Thoracic aorta (tissue), 2 donors: Measurements from ENCODE around the gene CDHR1. TPM values are rescaled to one million over a fixed set of nuclear protein-coding genes. Genes with fewer than 3 reads are reported as not detected.

Experiments used
- ATAC-seq: fragments of 150-250 bp; one replicate; pipeline ENCODE4 v1.8.0; 2017; ENCODE audit warnings: low read depth; ENCODE audit not compliant: insufficient number of reproducible peaks, low FRiP score
- DNase-seq: peaks from one replicate; pipeline ENCODE4 v3.0.0-alpha.2; 2020; ENCODE audit warnings: low spot score
- H3K27ac ChIP-seq, 2 donors: fragments of 200-600 bp; sonication (generic); 1 replicate in 1 of 2; 2 replicates in 1 of 2; pipeline ENCODE4 v1.5.1; 2016; ENCODE audit warnings: mild to moderate bottlenecking in 2 of 2, moderate library complexity in 2 of 2
- H3K27me3 ChIP-seq: fragments of 200-600 bp; sonication (generic); replicated peaks from 2 replicates; pipeline ENCODE4 v1.6.0; 2016; ENCODE audit warnings: mild to moderate bottlenecking; ENCODE audit not compliant: insufficient read depth
- H3K36me3 ChIP-seq: fragments of 200-600 bp; sonication (generic); one replicate; pipeline ENCODE4 v1.5.1; 2016
- H3K4me1 ChIP-seq, 2 donors: fragments of 200-600 bp; sonication (generic); 1 replicate in 1 of 2; 2 replicates in 1 of 2; pipeline versions ENCODE4 v1.5.1 to v1.6.0; 2016; ENCODE audit warnings: low read depth in 2 of 2, mild to moderate bottlenecking in 1 of 2; ENCODE audit not compliant: control insufficient read depth in 1 of 2
- H3K4me3 ChIP-seq: fragments of 200-600 bp; sonication (generic); 2 replicates; pipeline ENCODE4 v1.5.1; 2016; ENCODE audit warnings: mild to moderate bottlenecking
- H3K9me3 ChIP-seq: fragments of 200-600 bp; sonication (generic); 2 replicates; pipeline ENCODE4 v1.5.1; 2016
- total RNA-seq, 2 donors: library from RNA; depleted of rRNA; stranded (reverse); fragments of >200 nt; gene quantifications; one replicate each; pipeline versions ENCODE4 v1.1.0 to v1.2.3, GENCODE V29; 2016
- TF ChIP-seq, protein P1 (sequence below): fragments of 200-600 bp; sonication (generic); IDR thresholded peaks from one replicate; pipeline ENCODE4 v1.5.1; 2019; ENCODE audit warnings: antibody characterized with exemption

Gene CDHR1
- total RNA-seq, 2 donors from 2014 or later = 0.14 TPM; not detected in 1

- Histone ChIP-seq H3K4me3 (no peak overlapping the region), H3K4me1 (no peaks in the 10 kb centered on the region), H3K36me3 (no peaks in the 10 kb centered on the region), H3K9me3 (no peaks in the 10 kb centered on the region), H3K27me3 (no peaks in the 10 kb centered on the region), H3K27ac (no peak overlapping the region)
- no peak for ATAC-seq
- DNase-seq = no peak
- TF ChIP-seq, protein P1, sequence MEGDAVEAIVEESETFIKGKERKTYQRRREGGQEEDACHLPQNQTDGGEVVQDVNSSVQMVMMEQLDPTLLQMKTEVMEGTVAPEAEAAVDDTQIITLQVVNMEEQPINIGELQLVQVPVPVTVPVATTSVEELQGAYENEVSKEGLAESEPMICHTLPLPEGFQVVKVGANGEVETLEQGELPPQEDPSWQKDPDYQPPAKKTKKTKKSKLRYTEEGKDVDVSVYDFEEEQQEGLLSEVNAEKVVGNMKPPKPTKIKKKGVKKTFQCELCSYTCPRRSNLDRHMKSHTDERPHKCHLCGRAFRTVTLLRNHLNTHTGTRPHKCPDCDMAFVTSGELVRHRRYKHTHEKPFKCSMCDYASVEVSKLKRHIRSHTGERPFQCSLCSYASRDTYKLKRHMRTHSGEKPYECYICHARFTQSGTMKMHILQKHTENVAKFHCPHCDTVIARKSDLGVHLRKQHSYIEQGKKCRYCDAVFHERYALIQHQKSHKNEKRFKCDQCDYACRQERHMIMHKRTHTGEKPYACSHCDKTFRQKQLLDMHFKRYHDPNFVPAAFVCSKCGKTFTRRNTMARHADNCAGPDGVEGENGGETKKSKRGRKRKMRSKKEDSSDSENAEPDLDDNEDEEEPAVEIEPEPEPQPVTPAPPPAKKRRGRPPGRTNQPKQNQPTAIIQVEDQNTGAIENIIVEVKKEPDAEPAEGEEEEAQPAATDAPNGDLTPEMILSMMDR = no peak
These were observed 53.2 kb downstream of the CDHR1 start for GRCh38 chr10:84247496-84247895.

GRCh38 chr10:84248794-84249193 lies 54.5 kb downstream of the CDHR1 start:
- DNase-seq = no peak
- Histone ChIP-seq H3K9me3 (no peaks in the 10 kb centered on the region), H3K4me1 (no peaks in the 10 kb centered on the region), H3K27me3 (no peaks in the 10 kb centered on the region), H3K36me3 (no peaks in the 10 kb centered on the region), H3K27ac (no peak overlapping the region), H3K4me3 (no peak overlapping the region)
- TF ChIP-seq, protein P1 = no peak
- no peak for ATAC-seq

DNA sequence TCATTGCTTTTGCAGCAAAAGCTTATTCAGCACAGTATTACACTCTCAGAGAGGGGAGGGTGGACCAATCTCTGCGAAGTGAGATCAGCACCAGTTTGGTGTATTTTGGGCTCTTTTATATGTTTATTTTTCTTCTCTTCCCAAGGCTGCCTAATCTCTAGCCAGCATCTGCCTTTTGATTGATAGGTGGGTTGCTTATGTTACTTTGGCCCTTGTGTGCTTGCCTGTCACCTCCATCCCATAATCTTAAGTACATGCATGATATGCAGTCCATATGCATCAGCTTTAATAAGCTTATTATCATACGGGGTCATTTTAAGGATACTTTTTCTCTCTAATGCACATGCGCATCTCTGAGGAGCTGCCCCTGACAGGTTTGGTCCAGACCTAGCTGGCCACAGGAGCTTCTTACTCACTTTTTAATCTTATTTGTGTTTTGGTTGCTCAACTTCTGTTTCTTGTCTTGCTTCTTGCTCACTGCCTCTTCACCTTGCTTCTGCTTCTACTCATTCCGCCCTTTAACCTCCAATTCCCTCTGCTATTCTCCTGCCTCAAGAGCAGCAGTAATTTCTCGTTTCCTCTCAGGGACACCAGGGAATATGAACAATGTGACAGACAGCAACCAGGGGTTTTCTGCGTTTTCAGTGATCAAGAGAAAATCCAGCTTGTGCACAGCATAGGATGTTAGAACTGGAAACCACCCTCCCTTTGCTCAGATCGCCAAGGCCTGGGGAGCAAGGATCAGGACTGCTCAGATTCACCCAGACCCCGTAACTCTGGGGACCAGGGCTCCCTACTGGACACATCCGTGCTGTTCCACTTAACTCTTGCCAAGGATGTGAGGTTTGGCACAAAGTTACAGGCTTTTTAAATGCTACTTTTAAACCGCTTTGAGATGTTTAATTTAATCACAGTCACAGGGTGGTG lies 60.5 kb downstream of the CDHR1 start:
- ATAC-seq (no peak), DNase-seq (no peak)
- H3K9me3 ChIP-seq = no peaks in the 10 kb centered on the region
- TF ChIP-seq, protein P1 = no peak
- no peak overlapping the region for H3K4me3 ChIP-seq
- no peaks in the 10 kb centered on the region for H3K4me1 ChIP-seq
- H3K27ac ChIP-seq = no peak overlapping the region
- no peaks in the 10 kb centered on the region for H3K27me3 ChIP-seq
- no peaks in the 10 kb centered on the region for H3K36me3 ChIP-seq

DNA sequence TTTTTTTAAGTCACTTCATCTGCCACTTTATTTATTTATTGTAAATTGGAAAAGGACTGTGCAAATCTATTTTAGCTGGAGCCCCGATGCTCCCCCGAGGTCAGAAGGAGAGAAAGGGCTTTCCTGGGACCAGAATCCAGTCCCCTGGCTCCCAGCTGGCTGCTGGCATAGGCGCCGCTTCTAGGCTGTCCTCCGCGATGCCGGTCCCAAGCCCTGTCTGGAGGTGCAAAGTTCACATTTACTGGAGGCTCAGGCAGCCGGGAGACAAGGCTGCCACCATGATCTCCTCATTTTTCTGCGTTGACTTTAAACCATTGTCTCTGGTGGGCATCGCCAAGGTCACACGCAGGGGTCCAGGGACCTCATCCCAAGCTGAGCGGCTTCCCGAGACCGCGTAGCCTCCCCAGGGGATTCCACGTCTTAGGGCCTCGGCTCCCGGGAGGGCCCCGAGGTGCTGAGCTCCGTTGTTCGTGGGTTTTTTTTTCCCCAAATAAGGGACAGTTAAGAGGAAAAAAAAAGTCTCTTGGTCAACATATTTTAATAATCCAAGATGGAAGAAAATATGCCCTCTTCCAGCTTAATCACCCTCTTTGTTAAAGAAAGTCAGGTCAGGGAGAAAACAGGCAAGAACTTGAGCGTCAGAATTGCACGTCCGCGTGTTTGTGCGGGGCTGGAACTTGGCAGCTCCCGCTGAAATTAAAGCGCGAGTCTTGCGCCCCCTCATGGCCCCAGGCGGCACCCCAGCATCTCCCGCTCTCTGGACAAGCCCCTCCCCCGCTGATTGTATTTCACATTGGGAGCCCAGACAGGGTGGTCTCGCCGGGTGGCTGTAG lies 62.4 kb downstream of the CDHR1 start:
- no peak overlapping the region for H3K4me3 ChIP-seq
- H3K36me3 ChIP-seq = no peaks in the 10 kb centered on the region
- H3K9me3 ChIP-seq = no peaks in the 10 kb centered on the region
- no peak overlapping the region for H3K27ac ChIP-seq
- H3K27me3 ChIP-seq = no peaks in the 10 kb centered on the region
- no peaks in the 10 kb centered on the region for H3K4me1 ChIP-seq
- ATAC-seq (no peak), DNase-seq (no peak)
- TF ChIP-seq, protein P1 = no peak

DNA sequence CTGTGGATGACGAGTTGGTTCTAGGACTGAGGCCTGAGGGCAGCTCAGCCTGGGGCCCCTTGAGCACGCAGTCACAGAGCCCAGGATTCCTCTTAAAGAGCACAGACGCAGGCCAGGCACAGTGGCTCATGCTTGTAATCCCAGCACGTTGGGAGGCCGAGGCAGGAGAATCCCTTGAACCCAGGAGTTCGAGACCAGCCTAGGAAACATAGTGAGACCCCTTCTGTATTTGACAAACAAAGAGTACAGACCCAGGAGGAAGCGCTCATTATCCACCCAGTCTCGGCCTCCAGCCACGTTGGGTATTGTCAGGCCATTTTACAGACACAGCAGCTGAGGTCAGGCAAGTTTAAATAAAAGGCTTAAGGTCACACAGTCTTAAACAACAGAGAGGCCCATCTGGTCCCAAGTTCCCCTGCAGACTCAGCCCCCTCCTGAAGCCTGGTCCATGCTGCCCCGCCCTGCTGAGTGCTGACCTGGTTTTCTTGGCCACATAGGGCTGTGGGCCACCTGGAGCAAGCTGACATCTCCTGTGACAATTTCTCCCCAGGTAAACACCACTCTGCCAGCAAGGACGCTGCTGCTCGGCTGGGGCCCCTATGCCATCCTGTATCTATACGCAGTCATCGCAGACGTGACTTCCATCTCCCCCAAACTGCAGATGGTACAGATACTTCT lies 63.1 kb downstream of the CDHR1 start:
- Histone ChIP-seq H3K9me3 (no peaks in the 10 kb centered on the region), H3K27ac (no peak overlapping the region), H3K4me3 (no peak overlapping the region), H3K4me1 (no peaks in the 10 kb centered on the region), H3K27me3 (no peaks in the 10 kb centered on the region), H3K36me3 (no peaks in the 10 kb centered on the region)
- TF ChIP-seq, protein P1 = no peak
- ATAC-seq (no peak), DNase-seq (no peak)
